DND-41 (cell line): Measurements from ENCODE around the gene NYNRIN.

ENCODE experiments used
- ATAC-seq: fragments of 200-7000 bp; cut with Tn5 transposase; 3 replicates; pipeline ENCODE4 v1.9.1; 2021; ENCODE audit warnings: low read depth; ENCODE audit not compliant: insufficient read depth
- DNase-seq: peaks from one replicate; pipeline ENCODE4 v3.0.0-alpha.2; 2020
- H2AFZ ChIP-seq: 2 replicates; pipeline ENCODE4 v1.6.0; 2012; ENCODE audit warnings: low read depth, low read length
- H3K27ac ChIP-seq: 2 replicates; pipeline ENCODE4 v1.5.1; 2012; ENCODE audit warnings: low read length, inconsistent platforms
- H3K27me3 ChIP-seq: fragments of 200-600 bp; sonication (generic); 2 replicates; pipeline ENCODE4 v1.6.0; 2012; ENCODE audit warnings: low read length, mild to moderate bottlenecking, inconsistent platforms; ENCODE audit not compliant: insufficient read depth, poor library complexity
- H3K36me3 ChIP-seq: 2 replicates; pipeline ENCODE4 v1.5.1; 2012; ENCODE audit warnings: low read length, inconsistent platforms; ENCODE audit not compliant: insufficient read depth
- H3K4me1 ChIP-seq: 2 replicates; pipeline ENCODE4 v1.5.1; 2012; ENCODE audit warnings: mild to moderate bottlenecking, low read length; ENCODE audit not compliant: insufficient read depth
- H3K4me2 ChIP-seq: 2 replicates; pipeline ENCODE4 v1.6.0; 2012; ENCODE audit warnings: mild to moderate bottlenecking, moderate library complexity, low read length, inconsistent platforms; ENCODE audit not compliant: insufficient read depth
- H3K4me3 ChIP-seq, 2 experiments: fragments of 200-600 bp in 1 of 2; shearing (Covaris generic) in 1 of 2; 2 replicates each; pipeline ENCODE4 v1.5.1; 2012 to 2016; ENCODE audit warnings: inconsistent platforms in 2 of 2, low read length in 2 of 2, mild to moderate bottlenecking in 2 of 2, low read depth in 1 of 2, moderate library complexity in 1 of 2
- H3K79me2 ChIP-seq: 2 replicates; pipeline ENCODE4 v1.6.0; 2012; ENCODE audit warnings: low read length, inconsistent platforms; ENCODE audit not compliant: insufficient read depth
- H3K9ac ChIP-seq: 2 replicates; pipeline ENCODE4 v1.6.0; 2012; ENCODE audit warnings: low read depth, mild to moderate bottlenecking, inconsistent platforms, low read length, moderate library complexity
- H3K9me3 ChIP-seq: 2 replicates; pipeline ENCODE4 v1.5.1; 2012; ENCODE audit warnings: low read length, moderate library complexity, mild to moderate bottlenecking, inconsistent platforms; ENCODE audit not compliant: insufficient read depth, severe bottlenecking
- H4K20me1 ChIP-seq: 2 replicates; pipeline ENCODE4 v1.6.0; 2012; ENCODE audit warnings: low read length; ENCODE audit not compliant: insufficient read depth
- EZH2 ChIP-seq: IDR thresholded peaks from 3 replicates; pipeline ENCODE4 v1.6.1; 2012; ENCODE audit warnings: borderline replicate concordance, low read depth, mild to moderate bottlenecking, moderate library complexity, low read length, inconsistent platforms; ENCODE audit not compliant: severe bottlenecking
- TF ChIP-seq, protein P1 (sequence below): IDR thresholded peaks from 2 replicates; pipeline ENCODE4 v1.5.1; 2012; ENCODE audit warnings: borderline replicate concordance, low read length, moderate library complexity, mild to moderate bottlenecking; ENCODE audit not compliant: poor library complexity, severe bottlenecking; ENCODE audit errors: extremely low read depth

Gene NYNRIN

DNA sequence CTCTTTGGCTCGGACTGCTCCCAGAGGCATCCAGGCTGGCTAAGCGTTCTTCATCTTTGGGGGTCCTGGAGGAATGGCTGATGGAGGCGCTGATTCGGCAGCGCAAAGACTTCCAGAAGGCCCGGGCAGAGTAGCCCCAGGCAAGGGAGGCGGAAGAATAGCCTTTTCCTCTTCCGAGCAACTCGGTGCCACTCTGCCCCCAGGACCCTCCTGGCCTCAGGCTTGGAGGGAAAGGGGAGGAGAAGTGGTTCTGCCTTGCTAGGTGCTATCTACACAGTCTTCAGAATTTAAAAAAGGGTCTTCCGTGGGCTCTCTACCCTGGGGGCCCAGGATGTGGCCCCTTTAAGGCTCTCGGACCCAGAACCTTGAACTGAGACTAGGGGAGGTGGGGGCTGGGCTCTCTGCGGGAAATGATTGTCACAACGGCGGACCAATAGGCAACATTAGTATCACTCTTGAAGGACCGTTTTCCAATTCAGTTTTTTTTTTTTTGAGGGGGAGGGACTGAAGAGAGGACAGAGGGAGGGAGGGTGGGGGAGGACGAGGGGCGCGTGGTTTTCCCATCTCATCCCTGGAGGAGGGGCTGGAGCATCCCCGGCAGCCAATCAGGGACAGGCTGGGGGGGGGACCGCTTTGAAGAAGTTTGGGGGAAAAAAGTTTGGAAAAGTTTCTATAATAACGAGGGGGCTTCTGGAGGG lies 31.1 kb upstream of the NYNRIN start, which contains the start of gene NFATC4:
Gene NFATC4 (plus strand): TSS at position 671 of the 698 bp plus-strand sequence. CDS start 157 bp downstream, outside the sequence.
- H3K9me3 ChIP-seq: no peaks in the 10 kb centered on the region
- no peaks in the 10 kb centered on the region for H3K4me1 ChIP-seq
- no peak within 1 kb of the TSS; the same call in 1 of the 2 replicates for H3K4me2 ChIP-seq
- H3K4me3 ChIP-seq: no peak within 1 kb of the TSS
- no peak within 1 kb of the TSS for H3K27ac ChIP-seq
- no peaks in the 10 kb centered on the region for H3K36me3 ChIP-seq
- ATAC-seq: no peak
- no peak for TF ChIP-seq EZH2
- TF ChIP-seq, protein P1, sequence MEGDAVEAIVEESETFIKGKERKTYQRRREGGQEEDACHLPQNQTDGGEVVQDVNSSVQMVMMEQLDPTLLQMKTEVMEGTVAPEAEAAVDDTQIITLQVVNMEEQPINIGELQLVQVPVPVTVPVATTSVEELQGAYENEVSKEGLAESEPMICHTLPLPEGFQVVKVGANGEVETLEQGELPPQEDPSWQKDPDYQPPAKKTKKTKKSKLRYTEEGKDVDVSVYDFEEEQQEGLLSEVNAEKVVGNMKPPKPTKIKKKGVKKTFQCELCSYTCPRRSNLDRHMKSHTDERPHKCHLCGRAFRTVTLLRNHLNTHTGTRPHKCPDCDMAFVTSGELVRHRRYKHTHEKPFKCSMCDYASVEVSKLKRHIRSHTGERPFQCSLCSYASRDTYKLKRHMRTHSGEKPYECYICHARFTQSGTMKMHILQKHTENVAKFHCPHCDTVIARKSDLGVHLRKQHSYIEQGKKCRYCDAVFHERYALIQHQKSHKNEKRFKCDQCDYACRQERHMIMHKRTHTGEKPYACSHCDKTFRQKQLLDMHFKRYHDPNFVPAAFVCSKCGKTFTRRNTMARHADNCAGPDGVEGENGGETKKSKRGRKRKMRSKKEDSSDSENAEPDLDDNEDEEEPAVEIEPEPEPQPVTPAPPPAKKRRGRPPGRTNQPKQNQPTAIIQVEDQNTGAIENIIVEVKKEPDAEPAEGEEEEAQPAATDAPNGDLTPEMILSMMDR: no peak
- H3K79me2 ChIP-seq: no peaks in the 10 kb centered on the region
- H3K9ac ChIP-seq: no peak within 1 kb of the TSS
- peaks cover 55% of the 10 kb centered on the region for H3K27me3 ChIP-seq
- no peak within 1 kb of the TSS for H2AFZ ChIP-seq
- no peak for DNase-seq
- no peaks in the 10 kb centered on the region for H4K20me1 ChIP-seq

DNA sequence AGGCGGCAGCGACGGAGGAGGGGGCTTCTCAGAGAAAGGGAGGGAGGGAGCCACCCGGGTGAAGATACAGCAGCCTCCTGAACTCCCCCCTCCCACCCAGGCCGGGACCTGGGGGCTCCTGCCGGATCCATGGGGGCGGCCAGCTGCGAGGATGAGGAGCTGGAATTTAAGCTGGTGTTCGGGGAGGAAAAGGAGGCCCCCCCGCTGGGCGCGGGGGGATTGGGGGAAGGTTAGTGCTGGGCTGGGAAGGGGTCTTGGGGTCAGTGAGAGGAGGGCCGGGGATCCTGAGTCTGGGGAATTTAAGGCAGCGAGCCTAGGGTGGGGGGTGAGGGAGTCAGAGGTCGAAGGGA lies 30.6 kb upstream of the NYNRIN start:
- no peak overlapping the region for H2AFZ ChIP-seq
- no peak for ATAC-seq

GRCh38 chr14:24368562-24369252 lies 30.1 kb upstream of the NYNRIN start:
- peak; percentile 27 for DNase-seq
- peak; percentile 60; the same call in 2 of the 3 replicates for ATAC-seq
- H3K36me3 ChIP-seq: no peaks in the 10 kb centered on the region
- no peak overlapping the region for H2AFZ ChIP-seq
- no peaks in the 10 kb centered on the region for H4K20me1 ChIP-seq
- TF ChIP-seq, protein P1: no peak
- no peak for TF ChIP-seq EZH2
- H3K4me2 ChIP-seq: no peak overlapping the region; the same call in 1 of the 2 replicates
- H3K27me3 ChIP-seq: peaks cover 55% of the 10 kb centered on the region
- H3K79me2 ChIP-seq: no peaks in the 10 kb centered on the region
- H3K27ac ChIP-seq: no peak overlapping the region
- no peak overlapping the region for H3K4me3 ChIP-seq
- no peak overlapping the region for H3K9ac ChIP-seq
- no peaks in the 10 kb centered on the region for H3K9me3 ChIP-seq
- no peaks in the 10 kb centered on the region for H3K4me1 ChIP-seq

More for the DNA sequence above, 30.6 kb upstream of the NYNRIN start:
- H3K36me3 ChIP-seq: no peaks in the 10 kb centered on the region
- H3K27me3 ChIP-seq: peaks cover 55% of the 10 kb centered on the region
- H3K79me2 ChIP-seq: no peaks in the 10 kb centered on the region
- no peak overlapping the region for H3K9ac ChIP-seq
- H3K4me2 ChIP-seq: no peak overlapping the region; the same call in 1 of the 2 replicates
- no peak overlapping the region for H3K27ac ChIP-seq
- no peaks in the 10 kb centered on the region for H4K20me1 ChIP-seq
- DNase-seq: no peak
- no peaks in the 10 kb centered on the region for H3K9me3 ChIP-seq
- no peak overlapping the region for H3K4me3 ChIP-seq
- H3K4me1 ChIP-seq: no peaks in the 10 kb centered on the region
- TF ChIP-seq, protein P1: no peak
- TF ChIP-seq EZH2: peak; percentile 23
